Mucosa of stomach (tissue), 1 donor: ENCODE data around the gene ACADSB.

ENCODE experiments used
- H3K27me3 ChIP-seq: one replicate; pipeline ENCODE4 v1.7.0; 2013; ENCODE audit warnings: mild to moderate bottlenecking, low read length; ENCODE audit not compliant: control insufficient read depth, insufficient read depth
- H3K36me3 ChIP-seq: one replicate; pipeline ENCODE4 v1.7.0; 2013; ENCODE audit warnings: low read length; ENCODE audit not compliant: control insufficient read depth, insufficient read depth
- H3K4me1 ChIP-seq: one replicate; pipeline ENCODE4 v1.7.0; 2013; ENCODE audit warnings: mild to moderate bottlenecking, low read length; ENCODE audit not compliant: control insufficient read depth, insufficient read depth
- H3K4me3 ChIP-seq: one replicate; pipeline ENCODE4 v1.7.0; 2013; ENCODE audit warnings: low read length
- H3K9ac ChIP-seq: one replicate; pipeline ENCODE4 v1.7.0; 2013; ENCODE audit warnings: mild to moderate bottlenecking, low read length, moderate library complexity
- H3K9me3 ChIP-seq: one replicate; pipeline ENCODE4 v1.7.0; 2013; ENCODE audit warnings: mild to moderate bottlenecking, low read length, moderate library complexity; ENCODE audit not compliant: control insufficient read depth
- donor health status: Pancreatic carcinoma.

Gene ACADSB

DNA sequence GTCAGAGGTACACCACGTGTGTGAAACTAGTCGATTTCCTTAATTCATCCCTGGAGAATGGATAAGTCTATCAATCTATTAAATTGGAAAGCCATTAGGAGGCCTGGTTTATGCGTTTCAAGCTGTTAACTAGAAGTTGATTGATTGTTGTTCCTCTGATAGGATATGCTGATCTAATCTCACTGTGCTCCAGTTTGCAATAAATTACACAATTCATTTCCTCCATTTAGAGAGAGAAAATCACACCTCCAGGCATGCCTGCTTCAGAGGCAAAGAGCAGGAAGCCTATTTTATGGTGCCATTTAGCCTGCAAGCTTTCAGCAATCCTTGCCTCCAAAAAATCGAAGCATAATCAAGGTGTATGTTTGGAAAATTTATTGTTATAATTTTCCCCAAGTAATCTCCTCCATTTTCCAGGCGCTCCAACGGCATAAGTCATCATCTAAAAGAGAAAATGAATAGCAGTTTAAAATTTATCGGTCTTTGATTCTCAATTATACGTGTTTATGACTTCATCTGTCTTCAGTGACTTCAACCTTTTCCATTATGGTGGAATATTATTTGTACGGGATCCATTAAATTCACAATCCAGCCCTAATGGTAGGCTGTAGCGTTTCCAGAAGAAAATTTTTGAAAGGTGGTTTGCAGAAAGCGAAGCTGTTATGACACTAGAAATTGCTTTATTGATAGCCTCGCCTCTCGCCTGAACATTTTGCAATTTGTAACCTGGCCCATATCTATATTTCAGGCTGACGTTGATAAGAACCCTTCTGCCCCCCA is 84.0 kb downstream of the ACADSB start:
- no peaks in the 10 kb centered on the region for H3K4me1 ChIP-seq
- no peak overlapping the region for H3K4me3 ChIP-seq
- H3K9ac ChIP-seq = no peak overlapping the region
- peaks cover 8% of the 10 kb centered on the region for H3K27me3 ChIP-seq
- no peaks in the 10 kb centered on the region for H3K9me3 ChIP-seq
- no peaks in the 10 kb centered on the region for H3K36me3 ChIP-seq

- Histone ChIP-seq H3K9me3 (no peaks in the 10 kb centered on the region), H3K9ac (no peak overlapping the region), H3K36me3 (no peaks in the 10 kb centered on the region), H3K27me3 (peaks cover 8% of the 10 kb centered on the region), H3K4me3 (no peak overlapping the region), H3K4me1 (no peaks in the 10 kb centered on the region)
Observed at GRCh38 chr10:123093489-123093888, 84.7 kb downstream of the ACADSB start.

DNA sequence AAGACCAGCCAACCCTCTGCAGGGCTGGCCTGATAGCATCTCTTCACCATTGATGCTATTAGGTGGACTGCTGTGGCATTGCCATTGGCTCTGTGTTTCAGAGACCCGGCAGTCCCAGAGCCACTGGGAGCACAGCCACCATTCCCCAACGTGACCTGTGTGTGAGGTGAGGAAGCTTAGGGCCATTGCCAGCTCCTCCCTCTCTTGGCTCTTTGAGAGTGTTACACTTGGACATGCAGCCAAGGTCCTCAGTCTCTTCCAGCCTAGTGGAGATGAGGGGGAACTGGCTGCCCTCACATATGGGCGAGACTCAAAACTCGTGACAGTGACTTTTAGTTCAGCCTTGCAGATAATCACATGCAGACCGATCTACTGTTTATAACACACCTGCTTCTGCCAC is 87.6 kb downstream of the ACADSB start:
- Histone ChIP-seq H3K9ac (no peak overlapping the region), H3K9me3 (no peaks in the 10 kb centered on the region), H3K4me1 (no peaks in the 10 kb centered on the region), H3K27me3 (peaks cover 8% of the 10 kb centered on the region), H3K36me3 (no peaks in the 10 kb centered on the region), H3K4me3 (no peak overlapping the region)

DNA sequence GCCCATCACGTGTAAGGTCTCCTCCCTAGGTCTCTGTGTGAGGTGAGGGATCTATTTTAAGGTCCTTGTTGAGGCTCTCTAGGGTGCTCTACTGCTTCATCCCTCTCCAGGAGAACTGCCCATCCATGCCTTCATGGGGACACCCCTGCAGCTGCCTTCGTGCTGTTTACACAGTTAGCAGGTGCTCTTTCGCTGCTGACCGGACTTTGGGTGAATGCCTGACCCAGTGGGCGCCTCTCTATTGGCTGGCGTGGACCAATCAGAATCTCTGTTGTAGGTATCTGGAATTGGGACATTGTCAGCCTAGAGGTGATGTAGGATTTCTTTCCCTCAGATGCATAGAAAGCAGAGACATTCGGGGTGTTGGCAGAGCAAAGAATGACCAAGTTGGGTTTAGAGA is 88.2 kb downstream of the ACADSB start:
- Histone ChIP-seq H3K36me3 (no peaks in the 10 kb centered on the region), H3K9me3 (no peaks in the 10 kb centered on the region), H3K27me3 (peaks cover 8% of the 10 kb centered on the region)

GRCh38 chr10:123100030-123100762 is 91.4 kb downstream of the ACADSB start:
- Histone ChIP-seq H3K36me3 (no peaks in the 10 kb centered on the region), H3K9me3 (no peaks in the 10 kb centered on the region), H3K4me3 (no peak overlapping the region), H3K9ac (no peak overlapping the region), H3K27me3 (no peaks in the 10 kb centered on the region), H3K4me1 (no peaks in the 10 kb centered on the region)

More for the DNA sequence above, 88.2 kb downstream of the ACADSB start:
- Histone ChIP-seq H3K4me3 (no peak overlapping the region), H3K9ac (no peak overlapping the region), H3K4me1 (no peaks in the 10 kb centered on the region)

DNA sequence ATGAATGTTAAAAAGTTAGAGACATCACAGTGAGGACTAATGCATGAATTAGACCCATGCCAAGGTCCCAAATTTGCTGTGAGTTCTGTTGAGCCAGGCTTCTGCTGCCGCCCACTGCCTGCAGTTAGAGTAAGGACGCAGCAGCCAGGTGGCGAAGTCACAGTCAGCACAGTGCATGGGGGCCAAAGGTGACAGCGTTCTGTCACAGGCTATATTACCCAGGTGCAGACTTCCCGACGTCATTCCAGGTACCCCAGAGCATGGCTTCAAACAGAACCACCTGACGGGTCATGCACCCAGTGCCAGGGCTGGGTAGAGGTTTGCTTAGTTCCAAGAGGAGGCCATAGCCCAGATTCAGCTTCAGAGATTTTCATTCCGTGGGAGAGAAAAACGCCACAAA is 93.1 kb downstream of the ACADSB start:
- Histone ChIP-seq H3K9ac (no peak overlapping the region), H3K36me3 (no peaks in the 10 kb centered on the region), H3K4me3 (no peak overlapping the region), H3K9me3 (no peaks in the 10 kb centered on the region), H3K27me3 (no peaks in the 10 kb centered on the region), H3K4me1 (no peaks in the 10 kb centered on the region)

DNA sequence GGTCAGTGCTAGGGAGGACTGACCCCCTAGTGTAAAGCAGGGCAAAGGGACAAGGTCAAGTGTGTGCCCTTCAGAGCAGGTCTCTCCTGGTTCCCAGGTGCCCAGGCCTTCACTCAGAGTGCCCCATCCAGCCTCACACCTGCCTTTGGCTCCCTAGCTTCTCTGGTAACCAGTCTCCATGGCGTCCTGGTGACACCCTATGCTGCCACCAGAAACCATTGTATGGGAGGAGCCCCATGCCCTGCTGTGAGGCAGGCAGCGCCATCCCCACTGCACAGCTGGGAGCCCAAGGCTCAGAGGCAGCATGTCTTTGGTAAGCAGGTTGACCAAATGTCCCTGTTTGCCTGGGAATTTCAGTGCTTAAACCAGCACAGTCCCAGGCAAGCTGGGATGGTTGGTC is 93.9 kb downstream of the ACADSB start:
- Histone ChIP-seq H3K4me1 (no peaks in the 10 kb centered on the region), H3K27me3 (no peaks in the 10 kb centered on the region), H3K4me3 (no peak overlapping the region), H3K36me3 (no peaks in the 10 kb centered on the region), H3K9ac (no peak overlapping the region), H3K9me3 (no peaks in the 10 kb centered on the region)

GRCh38 chr10:123103944-123104343 is 95.1 kb downstream of the ACADSB start:
- Histone ChIP-seq H3K4me1 (no peaks in the 10 kb centered on the region), H3K27me3 (no peaks in the 10 kb centered on the region), H3K9ac (no peak overlapping the region), H3K9me3 (no peaks in the 10 kb centered on the region), H3K4me3 (no peak overlapping the region), H3K36me3 (no peaks in the 10 kb centered on the region)
